DOHH2 (cell line): ENCODE results near the gene GPX6.

Experiments used
- H3F3A ChIP-seq: fragments of 200-600 bp; sonication (generic), shearing (Covaris generic); 2 replicates; pipeline ENCODE4 v1.6.0; 2016; ENCODE audit warnings: antibody characterized with exemption, mild to moderate bottlenecking; ENCODE audit not compliant: control insufficient read depth, insufficient read depth
- H3K27ac ChIP-seq: fragments of 200-600 bp; sonication (generic); 2 replicates; pipeline ENCODE4 v1.5.1; 2014; ENCODE audit warnings: low read depth, mild to moderate bottlenecking, low read length, moderate library complexity
- H3K27me3 ChIP-seq: fragments of 200-600 bp; sonication (generic); 2 replicates; pipeline ENCODE4 v1.6.1; 2014; ENCODE audit warnings: mild to moderate bottlenecking, low read length, mixed read lengths; ENCODE audit not compliant: control insufficient read depth
- H3K36me3 ChIP-seq: fragments of 200-600 bp; sonication (generic); 2 replicates; pipeline ENCODE4 v1.6.1; 2014; ENCODE audit warnings: mild to moderate bottlenecking, low read length, moderate library complexity, mixed read lengths; ENCODE audit not compliant: control insufficient read depth
- H3K4me1 ChIP-seq: fragments of 200-600 bp; sonication (generic); 2 replicates; pipeline ENCODE4 v1.6.1; 2014; ENCODE audit warnings: mild to moderate bottlenecking, low read length, mixed read lengths; ENCODE audit not compliant: control insufficient read depth
- H3K4me2 ChIP-seq: fragments of 200-600 bp; sonication (generic); 2 replicates; pipeline ENCODE4 v1.6.0; 2014; ENCODE audit warnings: mild to moderate bottlenecking, low read length, moderate library complexity
- H3K4me3 ChIP-seq: fragments of 200-600 bp; sonication (generic); 2 replicates; pipeline ENCODE4 v1.5.1; 2014; ENCODE audit warnings: mild to moderate bottlenecking, low read length, mixed read lengths
- H3K79me2 ChIP-seq: fragments of 200-600 bp; sonication (generic); 2 replicates; pipeline ENCODE4 v1.6.1; 2014; ENCODE audit warnings: mild to moderate bottlenecking, low read length, mixed read lengths; ENCODE audit not compliant: control insufficient read depth
- H3K9me2 ChIP-seq: fragments of 200-600 bp; sonication (generic); replicated peaks from 2 replicates; pipeline ENCODE4 v1.6.1; 2014; ENCODE audit warnings: mild to moderate bottlenecking, low read length, mixed read lengths; ENCODE audit not compliant: control insufficient read depth
- H3K9me3 ChIP-seq: fragments of 200-600 bp; sonication (generic); 2 replicates; pipeline ENCODE4 v1.6.1; 2014; ENCODE audit warnings: antibody characterized with exemption, low read length, mixed read lengths; ENCODE audit not compliant: control insufficient read depth, insufficient read depth
- H4K20me1 ChIP-seq: fragments of 200-600 bp; sonication (generic); 2 replicates; pipeline ENCODE4 v1.6.0; 2014; ENCODE audit warnings: low read depth, mild to moderate bottlenecking, antibody characterized with exemption, low read length, moderate library complexity; ENCODE audit not compliant: control insufficient read depth, insufficient read depth
- EZH2phosphoT487 ChIP-seq: fragments of 200-600 bp; sonication (generic); IDR thresholded peaks from 2 replicates; pipeline ENCODE4 v1.6.1; 2017; ENCODE audit warnings: borderline replicate concordance, mild to moderate bottlenecking, antibody characterized with exemption, low read length, moderate library complexity, mixed read lengths
- TF ChIP-seq, protein P1 (sequence below): fragments of 200-600 bp; sonication (generic); IDR thresholded peaks from one replicate; pipeline ENCODE4 v1.5.1; 2014; ENCODE audit warnings: antibody characterized with exemption, mild to moderate bottlenecking, low read depth, low read length; ENCODE audit not compliant: poor library complexity, severe bottlenecking

GPX6 gene

DNA sequence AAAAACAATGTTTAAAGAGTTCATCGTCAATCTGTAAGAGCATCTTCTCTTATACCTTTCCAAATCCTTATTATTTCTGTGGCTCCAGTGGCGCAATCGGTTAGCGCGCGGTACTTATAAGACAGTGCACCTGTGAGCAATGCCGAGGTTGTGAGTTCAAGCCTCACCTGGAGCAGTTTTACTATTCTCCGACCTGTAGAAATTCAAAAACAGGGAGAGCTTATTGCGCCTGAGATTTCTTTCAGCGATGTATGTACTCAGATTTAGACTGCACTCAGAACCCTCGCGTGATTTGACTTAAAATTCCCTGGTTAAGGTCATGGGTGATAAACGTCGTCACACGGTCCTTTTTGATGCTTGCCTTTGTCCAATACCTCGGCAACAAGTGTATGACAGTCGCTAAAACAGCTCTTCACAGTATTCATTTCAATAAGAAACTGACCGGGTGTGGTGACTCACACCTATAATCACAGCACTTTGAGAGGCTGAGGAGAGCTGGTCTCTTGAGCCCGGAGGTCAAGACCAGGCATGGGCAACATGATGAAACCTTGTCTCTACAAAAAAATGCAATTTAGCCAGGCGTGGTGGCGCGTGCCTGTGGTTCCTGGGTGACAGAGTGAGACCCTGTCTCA, 22.0 kb upstream of the GPX6 start:
- Histone ChIP-seq H3K79me2 (no peaks in the 10 kb centered on the region), H3F3A (no peaks in the 10 kb centered on the region), H4K20me1 (no peaks in the 10 kb centered on the region), H3K9me2 (no peaks in the 10 kb centered on the region), H3K36me3 (no peaks in the 10 kb centered on the region), H3K4me3 (peak overlapping the region; percentile 44), H3K27ac (no peak overlapping the region), H3K27me3 (0 out of 2 replicates have a peak, but pooled peaks cover 2% of the 10 kb centered on the region), H3K4me2 (peak overlapping the region; percentile 38), H3K9me3 (no peaks in the 10 kb centered on the region), H3K4me1 (peaks cover 10% of the 10 kb centered on the region)
- TF ChIP-seq, protein P1, sequence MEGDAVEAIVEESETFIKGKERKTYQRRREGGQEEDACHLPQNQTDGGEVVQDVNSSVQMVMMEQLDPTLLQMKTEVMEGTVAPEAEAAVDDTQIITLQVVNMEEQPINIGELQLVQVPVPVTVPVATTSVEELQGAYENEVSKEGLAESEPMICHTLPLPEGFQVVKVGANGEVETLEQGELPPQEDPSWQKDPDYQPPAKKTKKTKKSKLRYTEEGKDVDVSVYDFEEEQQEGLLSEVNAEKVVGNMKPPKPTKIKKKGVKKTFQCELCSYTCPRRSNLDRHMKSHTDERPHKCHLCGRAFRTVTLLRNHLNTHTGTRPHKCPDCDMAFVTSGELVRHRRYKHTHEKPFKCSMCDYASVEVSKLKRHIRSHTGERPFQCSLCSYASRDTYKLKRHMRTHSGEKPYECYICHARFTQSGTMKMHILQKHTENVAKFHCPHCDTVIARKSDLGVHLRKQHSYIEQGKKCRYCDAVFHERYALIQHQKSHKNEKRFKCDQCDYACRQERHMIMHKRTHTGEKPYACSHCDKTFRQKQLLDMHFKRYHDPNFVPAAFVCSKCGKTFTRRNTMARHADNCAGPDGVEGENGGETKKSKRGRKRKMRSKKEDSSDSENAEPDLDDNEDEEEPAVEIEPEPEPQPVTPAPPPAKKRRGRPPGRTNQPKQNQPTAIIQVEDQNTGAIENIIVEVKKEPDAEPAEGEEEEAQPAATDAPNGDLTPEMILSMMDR: no peak
- no peak for TF ChIP-seq EZH2phosphoT487

DNA sequence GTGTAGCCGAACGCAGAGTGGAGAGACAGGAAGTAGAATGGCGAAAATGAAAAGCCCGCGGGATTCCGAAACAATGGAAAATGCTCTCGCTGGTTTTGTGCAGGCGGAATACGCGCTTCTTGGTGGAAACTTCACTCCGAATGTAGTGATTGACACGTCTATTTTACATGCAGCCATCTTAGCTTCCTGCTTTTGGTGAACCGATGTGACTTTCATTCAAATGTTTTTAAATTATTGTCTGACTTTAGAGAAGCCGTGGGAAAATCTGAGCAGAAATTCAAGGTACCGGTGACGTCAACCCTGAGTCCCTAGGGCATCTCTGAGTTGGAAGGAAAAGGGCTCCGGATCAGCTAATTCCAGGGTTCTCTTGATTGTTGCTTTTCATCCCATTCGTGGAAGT, 21.5 kb upstream of the GPX6 start:
- Histone ChIP-seq H3K79me2 (no peaks in the 10 kb centered on the region), H3K4me1 (peaks cover 6% of the 10 kb centered on the region; the same call in 1 of the 2 replicates), H3K9me3 (no peaks in the 10 kb centered on the region), H3K36me3 (no peaks in the 10 kb centered on the region), H3K9me2 (no peaks in the 10 kb centered on the region), H3K27ac (no peak overlapping the region), H3K4me3 (peak overlapping the region; percentile 44), H3K27me3 (0 out of 2 replicates have a peak, but pooled peaks cover 2% of the 10 kb centered on the region), H3K4me2 (peak overlapping the region; percentile 38), H3F3A (no peaks in the 10 kb centered on the region), H4K20me1 (no peaks in the 10 kb centered on the region)
- no peak for TF ChIP-seq EZH2phosphoT487
- TF ChIP-seq, protein P1: no peak

DNA sequence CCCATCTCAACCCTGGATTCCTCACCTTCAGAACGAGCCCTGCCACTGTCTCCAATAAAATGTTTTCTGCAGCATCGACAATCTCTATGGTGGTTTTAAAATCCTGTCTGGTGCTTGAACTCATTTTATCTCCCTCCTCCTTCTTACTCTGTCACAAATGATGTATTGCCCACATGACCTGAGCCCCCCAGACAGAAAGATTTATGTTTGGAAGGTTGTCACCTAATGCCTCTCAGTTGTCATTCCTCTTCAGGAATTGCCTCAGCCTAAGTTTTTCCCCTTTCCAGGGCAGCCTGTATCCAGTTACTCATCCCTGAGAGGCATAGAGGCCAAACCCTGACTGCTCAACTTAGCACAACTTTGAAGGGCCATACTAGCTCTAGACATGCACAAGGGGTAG, 19.3 kb upstream of the GPX6 start:
- Histone ChIP-seq H3K4me2 (no peak overlapping the region), H3F3A (no peaks in the 10 kb centered on the region), H3K4me3 (no peak overlapping the region), H3K79me2 (no peaks in the 10 kb centered on the region), H4K20me1 (no peaks in the 10 kb centered on the region), H3K9me2 (no peaks in the 10 kb centered on the region), H3K9me3 (no peaks in the 10 kb centered on the region), H3K27me3 (no peaks in the 10 kb centered on the region), H3K36me3 (no peaks in the 10 kb centered on the region), H3K27ac (no peak overlapping the region), H3K4me1 (peaks cover 6% of the 10 kb centered on the region; the same call in 1 of the 2 replicates)
- no peak for TF ChIP-seq EZH2phosphoT487
- TF ChIP-seq, protein P1: no peak
